Upper lobe of left lung (tissue), 4 donors: ENCODE results near the gene RPL7A.

Source experiments
- CTCF ChIP-seq, 6 experiments: fragments of 450-650 bp in 4 of 6; fragments of 200-600 bp in 2 of 6; sonication (generic) in 2 of 6; IDR thresholded peaks; one replicate each; pipeline ENCODE4 v1.5.1; 2016 to 2019; ENCODE audit warnings: antibody characterized with exemption in 6 of 6
- POLR2A ChIP-seq, 4 donors: fragments of 450-650 bp; IDR thresholded peaks; one replicate each; pipeline ENCODE4 v1.5.1; 2016 to 2017; ENCODE audit warnings: antibody characterized with exemption in 4 of 4, mild to moderate bottlenecking in 2 of 4
- POLR2AphosphoS5 ChIP-seq, 2 donors: sonication (generic); formaldehyde crosslinking; IDR thresholded peaks; one replicate each; pipeline ENCODE4 v1.5.1; 2017; ENCODE audit warnings: antibody characterized with exemption in 2 of 2

GRCh38 chr9:133332381-133332730 lies 15.7 kb upstream of the RPL7A start:
- no peak for TF ChIP-seq POLR2AphosphoS5 (IDR thresholded peaks at IDR 0.05)
- TF ChIP-seq POLR2A (IDR thresholded peaks at IDR 0.05): no peak
- no peak for TF ChIP-seq CTCF (IDR thresholded peaks at IDR 0.05)
